ENCODE results near the gene CMSS1.

DNA sequence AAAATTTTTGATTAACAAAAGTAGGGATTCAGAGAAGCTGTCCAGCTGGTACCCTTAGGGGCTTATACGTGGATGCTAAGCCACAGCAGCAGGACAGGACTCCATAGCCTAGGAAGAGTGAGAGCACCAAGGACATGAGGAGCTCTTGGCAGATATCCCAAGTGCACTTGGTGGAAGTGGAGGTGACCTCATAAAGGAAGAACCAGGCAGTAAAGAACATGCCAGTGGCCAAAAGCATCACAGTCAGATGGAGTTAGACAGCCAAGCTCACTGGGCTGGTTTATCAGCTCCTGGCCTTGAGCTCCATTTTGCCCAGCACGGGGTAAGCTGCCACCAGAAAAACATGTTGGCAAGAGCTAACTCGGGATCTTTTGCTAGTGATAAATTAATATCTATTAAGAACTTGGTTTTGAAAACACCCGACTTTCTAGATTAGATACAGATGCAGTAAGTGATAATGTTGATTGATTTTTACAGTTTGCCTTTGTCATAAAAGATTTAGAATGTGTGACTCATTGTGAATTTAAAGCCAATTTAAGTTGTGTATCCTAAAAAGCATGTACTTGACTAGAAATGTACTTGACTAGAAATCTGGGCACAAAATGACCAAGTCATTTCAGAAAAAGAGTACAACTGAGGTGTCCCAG lies 108.0 kb downstream of the CMSS1 start:
- TF ChIP-seq POLR2AphosphoS5 (IDR thresholded peaks at IDR 0.05; ENCODE audit: low read depth, low read length) (no peak), SIN3A (IDR thresholded peaks at IDR 0.05; ENCODE audit: borderline replicate concordance, insufficient read depth, low read length) (no peak)
- TF ChIP-seq, protein P1, sequence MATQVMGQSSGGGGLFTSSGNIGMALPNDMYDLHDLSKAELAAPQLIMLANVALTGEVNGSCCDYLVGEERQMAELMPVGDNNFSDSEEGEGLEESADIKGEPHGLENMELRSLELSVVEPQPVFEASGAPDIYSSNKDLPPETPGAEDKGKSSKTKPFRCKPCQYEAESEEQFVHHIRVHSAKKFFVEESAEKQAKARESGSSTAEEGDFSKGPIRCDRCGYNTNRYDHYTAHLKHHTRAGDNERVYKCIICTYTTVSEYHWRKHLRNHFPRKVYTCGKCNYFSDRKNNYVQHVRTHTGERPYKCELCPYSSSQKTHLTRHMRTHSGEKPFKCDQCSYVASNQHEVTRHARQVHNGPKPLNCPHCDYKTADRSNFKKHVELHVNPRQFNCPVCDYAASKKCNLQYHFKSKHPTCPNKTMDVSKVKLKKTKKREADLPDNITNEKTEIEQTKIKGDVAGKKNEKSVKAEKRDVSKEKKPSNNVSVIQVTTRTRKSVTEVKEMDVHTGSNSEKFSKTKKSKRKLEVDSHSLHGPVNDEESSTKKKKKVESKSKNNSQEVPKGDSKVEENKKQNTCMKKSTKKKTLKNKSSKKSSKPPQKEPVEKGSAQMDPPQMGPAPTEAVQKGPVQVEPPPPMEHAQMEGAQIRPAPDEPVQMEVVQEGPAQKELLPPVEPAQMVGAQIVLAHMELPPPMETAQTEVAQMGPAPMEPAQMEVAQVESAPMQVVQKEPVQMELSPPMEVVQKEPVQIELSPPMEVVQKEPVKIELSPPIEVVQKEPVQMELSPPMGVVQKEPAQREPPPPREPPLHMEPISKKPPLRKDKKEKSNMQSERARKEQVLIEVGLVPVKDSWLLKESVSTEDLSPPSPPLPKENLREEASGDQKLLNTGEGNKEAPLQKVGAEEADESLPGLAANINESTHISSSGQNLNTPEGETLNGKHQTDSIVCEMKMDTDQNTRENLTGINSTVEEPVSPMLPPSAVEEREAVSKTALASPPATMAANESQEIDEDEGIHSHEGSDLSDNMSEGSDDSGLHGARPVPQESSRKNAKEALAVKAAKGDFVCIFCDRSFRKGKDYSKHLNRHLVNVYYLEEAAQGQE (IDR thresholded peaks at IDR 0.05; ENCODE audit: insufficient read depth in 1 of 2, low read depth in 2 of 2, low read length in 2 of 2), result no peak
